ENCODE measurements around the gene CDIPT.

DNA sequence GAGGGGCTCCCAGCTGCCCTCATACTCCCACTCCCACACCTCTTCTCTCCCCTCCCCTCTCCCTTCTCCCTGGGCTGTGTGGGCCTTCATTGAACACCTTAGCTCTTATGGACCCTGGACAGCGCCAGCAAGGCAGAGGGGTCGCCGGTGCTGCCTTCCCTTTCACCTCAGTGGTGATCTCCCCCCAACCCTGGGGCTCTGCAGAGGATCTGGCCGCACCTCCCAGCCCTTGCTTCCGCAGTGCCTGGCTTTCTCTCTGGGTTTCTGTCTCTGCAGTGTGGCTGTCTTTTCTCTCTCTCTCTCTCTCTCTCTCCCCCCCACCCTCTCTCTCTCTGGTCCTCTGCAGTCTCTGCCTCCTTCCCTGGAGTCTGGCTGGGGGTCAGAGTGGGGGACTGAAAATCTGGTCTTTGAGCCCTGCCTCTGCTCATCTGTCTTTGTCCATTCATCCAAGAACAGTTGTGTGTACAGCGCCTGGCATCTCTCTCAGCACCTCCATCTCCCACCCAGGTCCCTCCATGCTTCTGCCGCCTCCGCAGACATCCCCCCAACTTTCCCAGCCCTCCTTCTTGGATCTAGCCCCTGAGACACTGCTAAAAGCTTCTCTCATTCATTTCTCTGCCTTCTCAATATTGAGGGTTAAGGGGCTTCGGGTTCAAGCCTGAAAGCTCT lies 35.2 kb upstream of the CDIPT start:
- TF ChIP-seq CTCF (IDR thresholded peaks at IDR 0.05; ENCODE audit: poor library complexity) (no peak), EZH2 (IDR thresholded peaks at IDR 0.05; ENCODE audit: borderline replicate concordance) (no peak)
